WERI-Rb-1 (cell line): ENCODE measurements around the gene PIAS4.
"Not testable (repeated sequence)": the region's sequence is repeated elsewhere in the genome, so short reads cannot be mapped to it uniquely, and the experiment has no call there.

ENCODE experiments used
- DNase-seq: peaks from one replicate; pipeline ENCODE4 v3.0.0-alpha.2; 2020
- H3K27ac ChIP-seq: fragments of 250-450 bp; sonication (Bioruptor Pico); 2 replicates; pipeline ENCODE4 v1.5.1; 2020; ENCODE audit warnings: mild to moderate bottlenecking, moderate library complexity
- H3K27me3 ChIP-seq: fragments of 250-450 bp; sonication (Bioruptor Pico); 2 replicates; pipeline ENCODE4 v1.5.1; 2021; ENCODE audit warnings: mild to moderate bottlenecking, low read depth, moderate library complexity; ENCODE audit not compliant: insufficient read depth, severe bottlenecking
- H3K36me3 ChIP-seq: fragments of 250-450 bp; sonication (Bioruptor Pico); 2 replicates; pipeline ENCODE4 v1.5.1; 2020; ENCODE audit warnings: mild to moderate bottlenecking, moderate library complexity
- H3K4me3 ChIP-seq: 2 replicates; pipeline ENCODE4 v1.5.1; 2011; ENCODE audit warnings: low read depth, mild to moderate bottlenecking, control low read depth, low read length
- H3K9me3 ChIP-seq: fragments of 250-450 bp; sonication (Bioruptor Pico); 2 replicates; pipeline ENCODE4 v1.5.1; 2021; ENCODE audit warnings: mild to moderate bottlenecking, moderate library complexity; ENCODE audit not compliant: severe bottlenecking
- CTCF ChIP-seq: IDR thresholded peaks from 2 replicates; pipeline ENCODE4 v1.5.1; 2011; ENCODE audit warnings: low read depth, mild to moderate bottlenecking, control low read depth, inconsistent platforms, low read length

The PIAS4 gene

GRCh38 chr19:4009990-4010807 is 2.7 kb downstream of the PIAS4 start:
- DNase-seq, result peak; percentile 85
- TF ChIP-seq CTCF, result no peak
- Histone ChIP-seq H3K27ac (peak overlapping the region; percentile 96), H3K9me3 (no peaks in the 10 kb centered on the region), H3K27me3 (no peaks in the 10 kb centered on the region), H3K4me3 (peak overlapping the region; percentile 31), H3K36me3 (peaks cover 46% of the 10 kb centered on the region)

DNA sequence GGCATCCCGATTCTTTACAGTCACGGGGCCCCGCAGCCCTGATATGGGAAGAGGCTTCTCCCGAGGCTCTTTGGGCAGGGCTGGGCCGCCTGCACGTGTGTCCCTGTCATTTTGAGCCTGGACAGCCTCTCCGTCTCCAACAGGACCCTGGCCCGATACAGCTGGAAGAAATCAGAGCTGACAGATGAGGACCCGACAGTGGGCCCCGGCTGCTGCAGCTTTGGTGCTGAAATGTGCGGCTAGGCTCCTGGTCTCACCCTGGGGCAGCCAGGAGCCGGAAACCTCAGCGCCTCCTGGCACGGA is 3.2 kb downstream of the PIAS4 start:
- H3K27me3 ChIP-seq, result no peaks in the 10 kb centered on the region
- no peak for DNase-seq
- peaks cover 52% of the 10 kb centered on the region for H3K36me3 ChIP-seq
- TF ChIP-seq CTCF, result no peak
- H3K27ac ChIP-seq, result peak overlapping the region; percentile 96
- H3K4me3 ChIP-seq, result no peak overlapping the region
- H3K9me3 ChIP-seq, result no peaks in the 10 kb centered on the region

GRCh38 chr19:4011430-4011829 is 3.9 kb downstream of the PIAS4 start:
- H3K9me3 ChIP-seq, DNase-seq, H3K27me3 ChIP-seq, H3K27ac ChIP-seq, H3K4me3 ChIP-seq: not testable (repeated sequence)
- H3K36me3 ChIP-seq, result peaks cover 58% of the 10 kb centered on the region

DNA sequence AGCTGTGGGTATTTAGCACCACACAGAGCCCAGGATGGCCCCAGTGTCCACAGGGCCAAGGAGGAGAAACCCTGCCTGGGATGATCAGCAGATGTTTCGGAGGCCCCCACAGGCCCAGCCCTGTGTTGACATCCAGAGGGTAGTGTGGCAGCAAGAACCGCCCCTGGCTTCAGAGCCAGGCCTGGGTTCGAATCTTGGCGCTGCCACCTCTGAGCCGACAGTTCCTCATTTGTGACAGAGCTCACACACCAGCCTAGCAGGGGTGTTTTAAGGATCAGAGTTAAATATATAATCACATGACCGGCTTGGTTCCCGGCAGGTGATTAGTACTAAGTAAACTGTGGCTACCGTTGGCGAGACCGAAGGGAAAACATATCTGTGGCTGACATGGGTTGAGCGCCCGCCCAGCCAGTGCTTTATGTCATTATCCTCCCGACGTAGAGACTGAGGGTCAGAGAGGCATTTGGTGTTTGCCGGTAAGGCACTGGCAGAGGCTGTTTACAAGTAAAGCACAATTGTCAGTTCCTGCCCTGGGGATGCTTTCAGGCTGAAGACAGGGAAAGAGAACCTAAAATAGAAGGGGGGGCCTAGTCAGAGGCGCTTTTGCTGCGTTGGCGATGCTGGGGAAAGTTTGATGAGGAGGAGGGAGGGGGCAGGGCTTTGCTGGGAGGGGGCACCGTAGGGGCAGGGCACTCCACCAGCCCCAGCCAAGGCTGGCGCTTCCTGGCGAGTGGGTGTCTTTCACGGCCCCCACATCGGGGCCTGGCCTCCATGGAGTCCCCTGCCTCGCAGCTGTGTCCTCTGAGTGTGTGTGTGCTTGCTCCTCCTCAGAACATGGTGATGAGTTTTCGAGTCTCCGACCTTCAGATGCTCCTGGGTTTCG is 4.8 kb downstream of the PIAS4 start:
- Histone ChIP-seq H3K4me3 (no peak overlapping the region), H3K36me3 (peaks cover 61% of the 10 kb centered on the region), H3K27me3 (no peaks in the 10 kb centered on the region), H3K9me3 (no peaks in the 10 kb centered on the region), H3K27ac (peak overlapping the region; percentile 53)
- DNase-seq, result peak; percentile 64
- TF ChIP-seq CTCF, result no peak

GRCh38 chr19:4012975-4013634 is 5.6 kb downstream of the PIAS4 start:
- H3K4me3 ChIP-seq, result no peak overlapping the region
- H3K36me3 ChIP-seq, result peaks cover 66% of the 10 kb centered on the region
- H3K27me3 ChIP-seq, result no peaks in the 10 kb centered on the region
- H3K27ac ChIP-seq, result peak overlapping the region; percentile 53
- DNase-seq, result no peak
- H3K9me3 ChIP-seq, result no peaks in the 10 kb centered on the region
- TF ChIP-seq CTCF, result no peak
